Ovary (tissue), 3 donors: ENCODE measurements around the gene ANKDD1A.

ENCODE experiments used
- CTCF ChIP-seq, 3 donors: fragments of 450-650 bp in 2 of 3; fragments of 200-600 bp in 1 of 3; IDR thresholded peaks; one replicate each; pipeline versions ENCODE4 v1.5.1 to v1.8.0; 2016 to 2022; ENCODE audit warnings: antibody characterized with exemption in 3 of 3, mild to moderate bottlenecking in 1 of 3
- EP300 ChIP-seq: sonication (generic); formaldehyde crosslinking; IDR thresholded peaks from one replicate; pipeline ENCODE4 v1.6.1; 2017; ENCODE audit warnings: antibody characterized with exemption
- donor health status: DM: no; HTN: no; CAD: no.

GRCh38 chr15:64949383-64950186 is 37.9 kb downstream of the ANKDD1A start:
- TF ChIP-seq EP300 (no peak), CTCF (IDR thresholded peaks at IDR 0.05) (no peak)
